HG03439 (cell line): ENCODE measurements around the gene RAB11A.
"Not testable (repeated sequence)": the region's sequence is repeated elsewhere in the genome, so short reads cannot be mapped to it uniquely, and the experiment has no call there.

Experiments
- ATAC-seq: cut with Tn5 transposase; IDR thresholded peaks from one replicate; pipeline ENCODE4 v1.9.1; 2021; ENCODE audit warnings: mild to moderate bottlenecking, moderate library complexity; ENCODE audit not compliant: unreplicated experiment

The RAB11A gene

DNA sequence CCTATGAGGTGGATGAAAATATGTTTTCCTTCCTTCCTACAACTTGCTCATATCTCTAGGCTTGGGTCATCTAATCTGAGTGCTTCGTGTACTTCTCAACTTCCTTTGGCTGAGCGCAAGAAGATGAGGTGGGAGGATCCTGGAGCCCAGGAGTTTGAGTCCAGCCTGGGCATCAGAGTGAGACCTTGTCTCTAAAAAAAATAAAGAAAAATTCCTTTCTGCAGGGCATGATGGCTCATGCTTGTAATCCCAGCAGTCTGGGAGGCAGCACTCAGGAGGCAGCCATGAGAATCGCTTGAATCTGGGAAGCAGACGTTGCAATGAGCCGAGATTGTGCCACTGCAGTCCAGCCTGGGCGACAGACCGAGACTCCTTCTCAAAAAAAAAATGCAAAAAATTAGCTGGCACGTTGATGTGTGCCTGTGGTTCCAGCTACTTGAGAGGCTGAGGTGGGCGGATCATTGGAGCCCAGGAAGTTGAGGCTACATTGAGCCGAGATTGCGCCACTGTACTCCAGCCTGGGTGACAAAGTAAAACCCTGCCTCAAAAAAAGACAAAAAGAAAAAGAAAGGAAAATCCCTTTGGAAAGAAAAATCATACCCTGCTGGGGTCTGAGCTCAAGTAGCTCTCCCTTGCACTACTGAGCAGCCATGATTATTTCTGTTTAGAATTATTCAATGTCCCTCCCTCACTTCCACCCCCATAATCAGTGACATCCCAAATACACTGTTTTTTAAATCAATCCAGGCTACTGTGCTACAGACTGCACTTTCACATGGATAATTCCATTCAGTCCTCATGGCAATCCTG lies 28.0 kb upstream of the RAB11A start:
- ATAC-seq, result no peak

- ATAC-seq, result no peak
These were observed 23.3 kb upstream of the RAB11A start for GRCh38 chr15:65845826-65846519.

- no peak for ATAC-seq
These were observed 21.3 kb upstream of the RAB11A start for GRCh38 chr15:65847989-65848388.

DNA sequence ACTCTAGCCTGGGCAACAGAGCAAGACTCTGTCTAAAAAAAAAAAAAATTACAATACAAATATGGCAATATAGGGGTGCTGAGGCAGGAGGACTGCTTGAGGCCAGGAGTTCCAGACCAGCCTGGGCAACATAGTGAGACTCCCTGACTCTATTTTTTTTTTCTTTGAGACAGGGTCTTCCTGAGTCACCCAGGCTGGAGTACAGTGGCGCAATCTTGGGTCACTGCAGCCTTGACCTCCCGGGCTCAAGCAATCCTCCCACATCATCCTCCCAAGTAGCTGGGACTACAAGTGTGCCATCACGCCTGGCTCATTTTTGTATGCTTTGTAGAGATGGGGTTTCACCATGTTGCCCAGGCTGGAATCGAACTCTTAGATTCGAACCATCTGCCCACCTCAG lies 17.3 kb upstream of the RAB11A start:
- no peak for ATAC-seq

- ATAC-seq, result no peak
These were observed 12.4 kb upstream of the RAB11A start for GRCh38 chr15:65856821-65857455.

- no peak for ATAC-seq
These were observed 11.4 kb upstream of the RAB11A start for GRCh38 chr15:65857718-65858402.

DNA sequence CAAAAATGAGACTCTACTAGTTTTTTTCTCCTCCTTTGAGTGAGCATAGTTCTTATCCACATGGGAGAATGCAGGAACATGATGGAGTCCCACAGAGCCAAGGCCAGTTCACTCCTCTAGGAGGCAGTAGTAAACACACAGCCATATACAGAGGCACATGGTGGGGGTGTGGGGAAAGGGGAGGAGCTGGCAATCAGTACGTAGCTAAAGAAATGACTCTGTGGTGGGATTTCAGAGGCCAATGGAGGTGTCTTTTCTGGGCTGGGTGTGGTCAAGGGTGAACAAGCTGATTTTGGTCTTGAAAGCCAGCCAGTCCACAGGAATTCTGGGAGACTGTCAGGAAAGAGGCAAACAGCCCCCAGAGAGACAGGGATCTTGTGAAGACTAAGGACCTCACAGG lies 6.6 kb upstream of the RAB11A start:
- ATAC-seq, result no peak

- no peak for ATAC-seq
These were observed 6.2 kb upstream of the RAB11A start for GRCh38 chr15:65863106-65863505.

- no peak for ATAC-seq
These were observed 2.0 kb upstream of the RAB11A start for GRCh38 chr15:65867244-65867643.

GRCh38 chr15:65867933-65868332 lies 1.4 kb upstream of the RAB11A start:
- not testable (repeated sequence) for ATAC-seq

- ATAC-seq, result no peak
These were observed 655 bp upstream of the RAB11A start for GRCh38 chr15:65868546-65869125.

DNA sequence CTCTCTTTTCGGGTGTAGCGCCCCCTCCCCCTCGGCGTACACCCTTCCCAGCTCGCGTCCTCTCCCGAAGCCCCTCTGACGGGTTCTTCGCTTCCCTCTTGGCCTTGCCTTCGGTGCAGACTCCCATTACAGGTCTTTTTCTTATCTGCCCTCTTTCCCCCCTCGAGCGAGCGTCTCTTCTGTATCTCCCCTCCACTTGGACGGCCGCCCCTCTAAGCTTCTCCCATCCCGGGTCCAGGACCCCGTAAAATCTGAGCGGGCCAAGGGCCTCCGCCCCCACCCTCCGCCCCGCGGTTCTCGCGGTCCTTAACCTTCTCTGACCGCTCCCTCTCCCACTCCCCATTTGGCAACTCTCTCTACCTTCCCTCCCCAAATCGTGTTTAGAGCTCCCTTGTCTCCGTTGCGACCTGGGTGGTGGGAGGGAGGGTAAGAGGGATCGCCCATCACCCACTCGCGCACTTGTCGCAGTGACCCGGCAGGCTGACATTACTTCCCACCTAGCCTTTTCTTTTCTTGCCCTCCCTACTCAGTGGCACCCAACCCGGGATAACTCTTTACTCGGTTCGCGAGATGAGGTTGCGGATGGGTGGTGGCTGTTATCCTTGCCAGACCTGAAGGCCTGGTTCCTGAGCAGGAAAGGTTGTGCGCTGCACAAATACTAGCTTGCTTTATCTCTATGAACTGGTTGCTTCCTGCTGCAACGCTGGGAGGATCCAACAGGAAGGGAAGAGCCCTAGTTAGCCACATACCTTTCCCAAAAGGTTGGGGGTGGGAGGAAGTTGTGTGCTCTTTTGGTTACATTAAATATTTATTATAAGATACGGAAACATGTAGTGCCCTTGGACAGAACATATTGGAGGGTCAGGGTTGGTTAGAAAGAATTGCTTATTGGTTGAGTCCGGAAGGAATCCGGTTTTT lies 922 bp downstream of the RAB11A start:
- no peak for ATAC-seq

- ATAC-seq, result no peak
These were observed 1.7 kb downstream of the RAB11A start for GRCh38 chr15:65870889-65871533.

DNA sequence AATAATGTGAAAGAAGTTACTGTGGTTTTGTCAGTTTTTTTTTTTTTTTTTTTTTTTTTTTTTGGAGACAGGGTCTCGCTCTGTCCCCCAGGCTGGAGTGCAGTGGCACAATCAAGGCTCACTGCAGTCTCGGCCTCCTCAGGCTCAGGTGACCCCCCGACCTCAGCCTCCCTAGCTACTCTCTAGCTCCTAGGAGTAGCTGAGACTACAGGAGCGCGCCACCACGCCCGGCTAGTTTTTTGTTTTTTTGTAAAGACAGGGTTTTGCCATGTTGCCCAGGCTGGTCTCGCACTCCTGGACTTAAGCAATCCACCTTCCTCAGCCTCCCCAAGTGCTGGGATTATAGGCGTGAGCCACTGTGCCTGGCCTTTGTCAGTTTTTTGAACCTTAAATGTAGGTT lies 2.6 kb downstream of the RAB11A start:
- not testable (repeated sequence) for ATAC-seq

- not testable (repeated sequence) for ATAC-seq
These were observed 3.3 kb downstream of the RAB11A start for GRCh38 chr15:65872596-65872995.

DNA sequence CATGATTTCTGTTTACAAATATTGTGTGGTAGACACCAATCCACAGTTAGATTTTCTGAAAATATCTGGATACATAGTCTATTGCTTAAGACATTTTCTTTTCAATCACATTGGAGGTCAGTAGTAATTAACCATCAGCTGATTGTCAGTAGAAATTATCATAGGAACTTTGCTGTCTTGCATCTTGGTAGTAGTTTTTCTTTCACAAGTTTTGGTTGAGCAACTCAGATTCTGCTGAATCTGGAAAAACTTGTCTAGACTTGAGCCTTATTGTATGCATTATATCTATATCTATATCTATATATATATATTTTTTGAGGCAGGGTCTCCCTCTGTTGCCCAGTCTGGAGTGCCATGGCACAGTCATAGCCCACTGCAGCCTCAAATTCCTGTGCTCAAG lies 4.0 kb downstream of the RAB11A start:
- no peak for ATAC-seq

DNA sequence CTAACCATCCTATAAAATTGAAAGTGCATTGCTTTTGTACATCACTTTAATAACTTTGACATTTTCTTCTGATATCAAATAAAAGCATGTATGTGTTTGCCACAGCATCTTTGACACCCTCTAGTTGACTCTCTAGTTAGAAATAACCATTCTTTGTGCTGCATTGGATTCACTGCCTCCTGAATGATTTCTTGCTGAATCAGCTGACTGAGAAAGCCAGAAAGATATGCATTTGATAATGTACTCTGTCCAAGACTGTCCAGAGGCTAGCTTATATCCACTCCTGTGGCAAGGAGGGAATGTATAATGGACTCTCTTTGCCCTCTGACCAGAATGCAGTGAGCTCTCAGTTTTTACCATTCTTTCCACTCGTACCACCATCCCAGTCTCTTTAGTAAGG lies 6.2 kb downstream of the RAB11A start:
- ATAC-seq, result no peak

- no peak for ATAC-seq
These were observed 8.5 kb downstream of the RAB11A start for GRCh38 chr15:65877749-65878148.

DNA sequence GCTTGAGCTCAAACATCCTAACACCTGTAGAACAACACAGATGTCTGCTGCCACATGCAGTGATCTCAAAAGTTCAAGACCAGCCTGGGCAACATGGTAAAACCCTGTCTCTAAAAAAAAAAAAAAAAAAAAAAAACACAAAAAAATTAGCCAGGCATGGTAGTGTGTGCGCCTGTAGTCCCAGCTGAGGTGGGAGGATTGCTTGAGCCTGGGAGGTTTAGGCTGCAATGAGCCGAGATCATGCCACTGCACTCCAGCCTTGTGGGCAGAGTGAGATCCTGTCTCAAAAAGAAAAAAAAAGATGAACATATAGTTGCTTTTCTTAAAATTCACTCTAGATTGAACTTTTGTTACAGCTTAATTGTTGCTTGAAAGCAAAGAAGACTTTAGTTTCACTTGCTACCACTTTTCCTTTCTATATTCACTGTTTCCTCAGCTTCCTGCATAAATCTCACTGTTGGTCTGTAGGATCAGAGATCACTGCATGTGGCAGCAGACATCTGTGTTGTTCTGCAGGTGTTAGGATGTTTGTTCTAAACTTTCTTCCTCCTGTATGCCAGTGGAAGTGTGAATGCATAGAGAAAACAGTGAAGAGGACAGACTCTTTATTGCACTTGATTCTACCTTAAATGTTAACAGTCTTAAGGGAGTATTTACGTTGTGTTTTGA lies 12.6 kb downstream of the RAB11A start:
- no peak for ATAC-seq
